ENCODE data around the gene FBXL7. TPM values are rescaled to one million over a fixed set of nuclear protein-coding genes. Genes with fewer than 3 reads are reported as not detected.

Gene FBXL7
- total and polyA plus RNA-seq, 2 of the 8 experiments (the other 6 are each of a cell fraction or from before 2014, with no cell fraction given), result 17.7 to 17.8 TPM

DNA sequence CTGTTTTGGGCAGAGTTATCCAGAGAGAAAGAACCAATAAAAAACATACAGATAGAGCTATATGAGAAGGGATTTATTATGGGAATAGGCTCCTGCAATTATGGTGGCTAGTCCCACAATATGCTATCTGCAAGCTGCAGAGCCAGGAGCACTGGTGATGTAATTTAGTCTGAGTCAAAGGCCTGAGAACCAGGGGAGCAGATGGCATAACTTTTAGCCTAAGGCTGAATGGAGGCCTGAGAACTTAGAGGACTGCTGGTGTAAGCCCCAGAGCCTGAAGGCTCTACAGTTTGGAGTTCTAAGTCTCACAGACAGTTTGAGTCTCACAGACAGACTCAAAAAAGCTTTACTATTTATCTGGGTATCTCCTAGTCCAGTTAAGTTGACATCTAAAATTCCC is 263.8 kb downstream of the FBXL7 start:
- DNase-seq (ENCODE audit: low read depth in 1 of 2, low spot score in 2 of 2), result no peak
- Histone ChIP-seq H3K14ac (ENCODE audit: insufficient read length) (no peak overlapping the region), H3K23ac (ENCODE audit: insufficient read length) (no peak overlapping the region), H2AFZ (ENCODE audit: low read length) (no peak overlapping the region), H3K9ac (replicated peaks in 1 of 4; ENCODE audit: extremely low read depth in 1 of 4, low read depth in 3 of 4, low read length in 3 of 4) (no peak overlapping the region), H3K9me3 (ENCODE audit: insufficient read depth in 2 of 2, low read depth in 1 of 2, low read length in 1 of 2) (no peaks in the 10 kb centered on the region), H3K18ac (ENCODE audit: extremely low read depth, low read length) (no peak overlapping the region), H3K79me2 (ENCODE audit: control insufficient read depth in 1 of 2, insufficient read depth in 2 of 2, low read length in 2 of 2) (peaks cover 0 to 3% of the 10 kb centered on the region in 2 experiments; a peak in 1 of 4 replicates), H2BK12ac (ENCODE audit: low read depth, low read length) (no peak overlapping the region), H3K27ac (ENCODE audit: low read depth, low read length) (no peak overlapping the region), H2BK20ac (ENCODE audit: low read length) (no peak overlapping the region), H2BK120ac (replicated peaks; ENCODE audit: low read depth, low read length) (no peak overlapping the region), H4K8ac (ENCODE audit: extremely low read depth, insufficient read depth, low read length) (no peak overlapping the region), H4K20me1 (replicated peaks in 1 of 2; ENCODE audit: control insufficient read depth in 1 of 2, insufficient read depth in 2 of 2, low read length in 2 of 2) (no peaks in the 10 kb centered on the region), H3K4me2 (ENCODE audit: insufficient read depth in 1 of 2, low read depth in 2 of 2, low read length in 2 of 2) (no peak overlapping the region), H3K56ac (replicated peaks; ENCODE audit: insufficient read length, low read depth, low read length) (no peak overlapping the region), H3K4me3 (ENCODE audit: extremely low read depth in 1 of 4, insufficient read depth in 2 of 4, low read depth in 3 of 4, low read length in 4 of 4) (no peak overlapping the region), H4K5ac (ENCODE audit: insufficient read length, low read depth, low read length) (no peak overlapping the region), H3K36me3 (ENCODE audit: control insufficient read depth in 2 of 4, insufficient read depth in 4 of 4, low read length in 3 of 4) (no peaks in the 10 kb centered on the region), H3K23me2 (ENCODE audit: low read depth, low read length) (no peaks in the 10 kb centered on the region; the same call in 1 of the 2 replicates), H2BK15ac (ENCODE audit: low read length) (no peak overlapping the region), H3K4ac (replicated peaks; ENCODE audit: insufficient read length, low read depth, low read length) (no peak overlapping the region), H4K91ac (replicated peaks; ENCODE audit: insufficient read length, low read length) (no peak overlapping the region), H2AK5ac (ENCODE audit: low read depth, low read length) (no peak overlapping the region), H3K79me1 (ENCODE audit: low read depth, low read length) (no peaks in the 10 kb centered on the region; the same call in 1 of the 2 replicates), H2BK5ac (ENCODE audit: low read depth, low read length) (no peak overlapping the region), H3K4me1 (replicated peaks in 1 of 4; ENCODE audit: control insufficient read depth in 3 of 4, insufficient read depth in 4 of 4, low read length in 3 of 4) (no peaks in the 10 kb centered on the region), H3K27me3 (replicated peaks in 1 of 4; ENCODE audit: control insufficient read depth in 3 of 4, extremely low read depth in 1 of 4, insufficient read depth in 3 of 4, low read length in 3 of 4) (no peaks in the 10 kb centered on the region)
- CTCF ChIA-PET (ENCODE audit: partially characterized antibody), result interaction anchor here (0.9 to 1.4 kb wide), 3 partner anchors 9 to 301 kb away, joined by 3 read pairs; no protein-coding TSS in a partner anchor
- no peak for FAIRE-seq
- POLR2A ChIA-PET (ENCODE audit: partially characterized antibody), result interaction anchor here (0.7 kb wide), 1 partner anchor 13 kb away, joined by 3 read pairs; no protein-coding TSS in a partner anchor
- TF ChIP-seq KDM5A (IDR thresholded peaks at IDR 0.05; ENCODE audit: low read length) (no peak), TBP (IDR thresholded peaks at IDR 0.05; ENCODE audit: low read depth, low read length) (no peak), SP4 (IDR thresholded peaks at IDR 0.05; ENCODE audit: low read length) (no peak), GTF2F1 (IDR thresholded peaks at IDR 0.05; ENCODE audit: borderline replicate concordance, low read depth, low read length) (no peak), ASH2L (IDR thresholded peaks at IDR 0.05; ENCODE audit: low read length) (no peak), NANOG (IDR thresholded peaks at IDR 0.05; ENCODE audit: insufficient read depth, low read depth, low read length, poor library complexity, severe bottlenecking) (no peak)

All from H1 (cell line).